Upper lobe of left lung (tissue), 6 donors: ENCODE data around the gene ZIC5. TPM values are rescaled to one million over a fixed set of nuclear protein-coding genes. Genes with fewer than 3 reads are reported as not detected.
A peak's percentile ranks its signal among the peaks of the same experiment; 100 is the strongest.

Experiments used
- ATAC-seq, 2 donors: fragments of 200-7000 bp; cut with Tn5 transposase; one replicate each; pipeline ENCODE4 v1.9.1; 2022; ENCODE audit warnings: mild to moderate bottlenecking in 2 of 2, moderate library complexity in 2 of 2; ENCODE audit not compliant: low FRiP score in 2 of 2
- DNase-seq, 2 donors: peaks; one replicate each; pipeline ENCODE4 v3.0.0-alpha.2; 2019 to 2020
- H3K27ac ChIP-seq, 4 donors: fragments of 200-600 bp; sonication (generic); one replicate each; pipeline ENCODE4 v1.5.1; 2016 to 2019
- H3K27me3 ChIP-seq, 4 donors: fragments of 200-600 bp; sonication (generic); one replicate each; pipeline ENCODE4 v1.5.1; 2017 to 2019
- H3K36me3 ChIP-seq, 4 donors: fragments of 200-600 bp; sonication (generic); one replicate each; pipeline ENCODE4 v1.5.1; 2016 to 2019
- H3K4me1 ChIP-seq, 4 donors: fragments of 200-600 bp; sonication (generic); one replicate each; pipeline ENCODE4 v1.5.1; 2018 to 2019
- H3K4me3 ChIP-seq, 4 donors: fragments of 200-600 bp; sonication (generic); one replicate each; pipeline ENCODE4 v1.5.1; 2017 to 2019; ENCODE audit warnings: mild to moderate bottlenecking in 2 of 4, moderate library complexity in 1 of 4
- H3K9me3 ChIP-seq, 4 donors: fragments of 200-600 bp; sonication (generic); one replicate each; pipeline ENCODE4 v1.5.1; 2018 to 2019
- EP300 ChIP-seq, 4 donors: sonication (generic); formaldehyde crosslinking; IDR thresholded peaks; one replicate each; pipeline ENCODE4 v1.5.1; 2017; ENCODE audit warnings: antibody characterized with exemption in 4 of 4, control low read depth in 2 of 4
- POLR2A ChIP-seq, 4 donors: fragments of 450-650 bp; IDR thresholded peaks; one replicate each; pipeline ENCODE4 v1.5.1; 2016 to 2017; ENCODE audit warnings: antibody characterized with exemption in 4 of 4, mild to moderate bottlenecking in 2 of 4
- POLR2AphosphoS5 ChIP-seq, 2 donors: sonication (generic); formaldehyde crosslinking; IDR thresholded peaks; one replicate each; pipeline ENCODE4 v1.5.1; 2017; ENCODE audit warnings: antibody characterized with exemption in 2 of 2
- WGBS, 2 donors: methylation state at CpG; one replicate each; pipeline ENCODE4 v1.1.5; 2017 to 2018; 5-methylcytosine and 5-hydroxymethylcytosine counted together
- total RNA-seq, 6 donors: library from RNA; depleted of rRNA in 4 of 6; stranded (reverse); fragments of >200 nt in 4 of 6; gene quantifications; one replicate each; pipeline versions ENCODE4 v1.1.0 to v1.2.1, GENCODE V29; 2016 to 2021
- TF ChIP-seq, protein P1 (sequence below), 6 experiments: fragments of 450-650 bp in 4 of 6; fragments of 200-600 bp in 2 of 6; sonication (generic) in 2 of 6; IDR thresholded peaks; one replicate each; pipeline ENCODE4 v1.5.1; 2016 to 2019; ENCODE audit warnings: antibody characterized with exemption in 6 of 6
- donor health status: DM: no; HTN: no; CAD: no; lungs with moderate emphysema.
- donor health status: DM: no; HTN: yes; CAD: no; lungs with severe emphysema.

The ZIC5 gene
- total RNA-seq, 6 donors from 2014 or later = 0.07 TPM; not detected in 5

DNA sequence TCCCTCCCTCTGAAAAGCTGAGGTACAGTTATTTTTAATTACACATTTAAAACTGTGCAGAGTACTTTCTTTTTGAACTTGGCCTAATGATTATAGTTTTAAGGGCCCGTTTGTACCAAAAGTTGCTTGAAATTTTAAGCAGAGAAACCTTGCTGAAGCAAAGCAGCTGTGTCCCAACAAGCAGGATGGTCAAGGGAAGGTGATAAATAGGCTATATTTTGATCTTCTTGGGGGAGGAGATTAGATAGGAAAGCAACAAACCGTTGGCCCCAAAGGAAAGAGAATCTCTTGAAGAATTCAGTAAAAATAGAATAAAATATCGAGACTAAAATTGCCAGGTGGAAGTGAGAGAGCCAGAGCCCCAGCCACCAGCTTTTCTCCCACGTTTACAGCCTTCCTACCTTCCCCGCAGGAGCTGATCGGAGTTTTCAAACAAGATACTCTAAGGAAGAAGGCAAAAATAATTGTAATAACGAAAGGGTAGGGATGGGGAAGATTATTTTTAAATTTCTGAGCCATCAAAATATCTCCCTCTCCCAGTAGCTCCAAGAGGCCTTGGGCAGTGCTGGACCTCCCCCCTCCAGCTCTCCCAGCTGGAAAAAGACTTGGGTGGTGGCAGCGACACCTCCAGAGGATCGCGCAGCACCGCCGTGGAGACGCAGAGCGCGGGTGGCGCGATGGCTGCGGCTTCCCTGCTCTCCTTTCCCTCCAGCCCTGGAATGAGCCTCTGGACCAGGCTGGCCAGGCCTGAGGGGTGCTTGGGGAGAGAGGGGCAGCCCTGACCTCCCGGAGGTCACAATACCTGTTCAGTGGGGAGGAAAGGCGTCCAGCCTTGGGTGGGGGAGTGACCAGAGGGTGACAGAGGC lies 15.8 kb upstream of the ZIC5 start:
- Histone ChIP-seq H3K9me3 (peaks cover 0 to 3% (median 0%) of the 10 kb centered on the region in 4 donors), H3K27me3 (peaks cover 8 to 96% (median 70%) of the 10 kb centered on the region in 4 donors), H3K36me3 (no peaks in the 10 kb centered on the region), H3K4me3 (no peak overlapping the region), H3K4me1 (peaks cover 3 to 44% (median 6%) of the 10 kb centered on the region in 4 donors), H3K27ac (no peak overlapping the region)
- no peak for TF ChIP-seq EP300 (IDR thresholded peaks at IDR 0.05)
- 11 to 13% methylated on average over 12 to 20 of the region's 20 CpGs for WGBS, 2 donors
- DNase-seq (peak in 1 of 2 donors; percentile 61), ATAC-seq (no peak)

- ATAC-seq (no peak), DNase-seq (no peak)
- Histone ChIP-seq H3K36me3 (no peaks in the 10 kb centered on the region), H3K4me3 (no peak overlapping the region), H3K9me3 (peaks cover 0 to 3% (median 0%) of the 10 kb centered on the region in 4 donors), H3K27me3 (peaks cover 5 to 96% (median 71%) of the 10 kb centered on the region in 4 donors), H3K27ac (no peak overlapping the region), H3K4me1 (peaks cover 9 to 51% (median 11%) of the 10 kb centered on the region in 4 donors)
- no peak for TF ChIP-seq POLR2AphosphoS5 (IDR thresholded peaks at IDR 0.05)
- TF ChIP-seq EP300 (IDR thresholded peaks at IDR 0.05) = no peak
- TF ChIP-seq, protein P1, sequence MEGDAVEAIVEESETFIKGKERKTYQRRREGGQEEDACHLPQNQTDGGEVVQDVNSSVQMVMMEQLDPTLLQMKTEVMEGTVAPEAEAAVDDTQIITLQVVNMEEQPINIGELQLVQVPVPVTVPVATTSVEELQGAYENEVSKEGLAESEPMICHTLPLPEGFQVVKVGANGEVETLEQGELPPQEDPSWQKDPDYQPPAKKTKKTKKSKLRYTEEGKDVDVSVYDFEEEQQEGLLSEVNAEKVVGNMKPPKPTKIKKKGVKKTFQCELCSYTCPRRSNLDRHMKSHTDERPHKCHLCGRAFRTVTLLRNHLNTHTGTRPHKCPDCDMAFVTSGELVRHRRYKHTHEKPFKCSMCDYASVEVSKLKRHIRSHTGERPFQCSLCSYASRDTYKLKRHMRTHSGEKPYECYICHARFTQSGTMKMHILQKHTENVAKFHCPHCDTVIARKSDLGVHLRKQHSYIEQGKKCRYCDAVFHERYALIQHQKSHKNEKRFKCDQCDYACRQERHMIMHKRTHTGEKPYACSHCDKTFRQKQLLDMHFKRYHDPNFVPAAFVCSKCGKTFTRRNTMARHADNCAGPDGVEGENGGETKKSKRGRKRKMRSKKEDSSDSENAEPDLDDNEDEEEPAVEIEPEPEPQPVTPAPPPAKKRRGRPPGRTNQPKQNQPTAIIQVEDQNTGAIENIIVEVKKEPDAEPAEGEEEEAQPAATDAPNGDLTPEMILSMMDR (IDR thresholded peaks at IDR 0.05) = no peak
- TF ChIP-seq POLR2A (IDR thresholded peaks at IDR 0.05) = no peak
- WGBS, 2 donors = 39 to 41% methylated on average over 8 of the region's 8 CpGs
Observed at GRCh38 chr13:99986741-99987140, 15.2 kb upstream of the ZIC5 start.

DNA sequence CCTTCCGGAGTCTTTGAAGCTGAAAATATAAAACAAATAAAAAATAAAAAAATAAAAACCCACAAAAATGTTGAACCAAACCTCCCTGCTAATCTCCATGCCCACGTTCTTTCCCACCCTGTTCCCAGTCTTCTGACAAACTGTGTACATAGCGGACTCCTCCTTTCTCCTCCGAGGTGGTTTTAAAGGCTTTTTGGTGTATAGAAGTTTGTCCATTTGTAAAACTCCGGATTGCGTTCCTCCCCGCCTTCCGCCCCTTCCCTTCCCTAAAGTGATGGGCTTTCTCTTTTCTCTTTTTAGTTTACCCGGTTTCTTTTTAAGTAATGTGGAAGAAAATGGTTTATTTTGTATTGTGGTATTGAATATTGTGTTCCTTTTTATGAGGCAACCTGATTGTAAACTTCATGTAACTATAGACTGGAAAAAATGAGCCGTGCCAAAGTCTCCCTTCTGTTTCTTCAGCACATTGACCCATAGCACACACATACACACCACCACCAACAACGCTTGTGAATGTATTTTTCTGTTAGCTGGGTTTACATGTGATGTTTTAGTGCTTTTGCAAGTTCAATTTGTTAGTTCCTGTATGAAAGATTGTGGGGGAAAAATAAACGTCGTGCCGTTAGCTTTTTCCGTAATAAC lies 14.4 kb upstream of the ZIC5 start:
- ATAC-seq = no peak
- no peak for TF ChIP-seq POLR2AphosphoS5 (IDR thresholded peaks at IDR 0.05)
- TF ChIP-seq POLR2A (IDR thresholded peaks at IDR 0.05) = no peak
- TF ChIP-seq, protein P1 (IDR thresholded peaks at IDR 0.05) = no peak
- TF ChIP-seq EP300 (IDR thresholded peaks at IDR 0.05) = no peak
- 33 to 34% methylated on average over 15 of the region's 15 CpGs for WGBS, 2 donors
- Histone ChIP-seq H3K9me3 (peaks cover 0 to 3% (median 0%) of the 10 kb centered on the region in 4 donors), H3K36me3 (no peaks in the 10 kb centered on the region), H3K4me3 (no peak overlapping the region), H3K27ac (no peak overlapping the region), H3K27me3 (peaks cover 2 to 96% (median 71%) of the 10 kb centered on the region in 4 donors), H3K4me1 (peaks cover 17 to 56% (median 18%) of the 10 kb centered on the region in 4 donors)
- no peak for DNase-seq

- Histone ChIP-seq H3K9me3 (peaks cover 0 to 3% (median 0%) of the 10 kb centered on the region in 4 donors), H3K4me1 (peaks cover 22 to 56% (median 25%) of the 10 kb centered on the region in 4 donors), H3K36me3 (no peaks in the 10 kb centered on the region), H3K27ac (no peak overlapping the region), H3K27me3 (peaks cover 1 to 96% (median 73%) of the 10 kb centered on the region in 4 donors), H3K4me3 (no peak overlapping the region)
- TF ChIP-seq POLR2A (IDR thresholded peaks at IDR 0.05) (no peak), POLR2AphosphoS5 (IDR thresholded peaks at IDR 0.05) (no peak), EP300 (IDR thresholded peaks at IDR 0.05) (no peak)
- TF ChIP-seq, protein P1 (IDR thresholded peaks at IDR 0.05) = no peak
- no peak for ATAC-seq
- peak in 1 of 2 donors; percentile 78 for DNase-seq
- WGBS, 2 donors = 5 to 12% methylated on average over 6 to 11 of the region's 55 CpGs
Observed at GRCh38 chr13:99985241-99985874, 13.8 kb upstream of the ZIC5 start.
